ENCODE data around the gene ABAT. TPM values are rescaled to one million over a fixed set of nuclear protein-coding genes. Genes with fewer than 3 reads are reported as not detected.

Gene ABAT
- total RNA-seq, 1 donor, result 3.5 TPM

DNA sequence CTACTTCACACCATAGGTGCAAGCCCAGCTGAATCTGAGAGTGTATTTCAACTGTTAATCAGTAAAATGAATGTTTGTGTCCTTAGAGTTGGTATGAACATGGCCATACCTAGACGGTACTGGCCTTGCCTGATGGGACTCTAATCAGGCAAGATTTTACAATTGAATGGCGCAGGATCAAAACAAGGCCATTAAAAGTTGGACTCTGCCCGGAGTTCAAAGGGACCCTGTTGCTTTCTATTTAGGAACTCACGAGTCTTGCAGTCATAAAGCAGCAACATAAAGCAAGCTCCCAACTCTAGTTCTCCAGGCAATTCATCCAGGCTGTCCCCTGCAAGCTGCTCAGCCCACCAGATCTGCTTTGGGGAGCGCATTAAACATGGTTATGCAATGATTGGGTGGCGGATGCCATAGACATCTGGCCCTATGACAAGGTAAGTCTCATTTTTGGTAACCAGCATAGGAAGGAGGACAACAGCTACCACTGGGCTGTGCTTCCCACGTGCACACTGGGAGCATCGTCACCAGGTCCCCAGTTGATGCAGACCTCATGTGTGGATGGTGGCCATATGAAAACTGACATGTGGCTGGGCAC is 114.3 kb downstream of the ABAT start:
- no peak for DNase-seq (ENCODE audit: low read depth)
- no peak overlapping the region for H3K4me3 ChIP-seq (ENCODE audit: low read depth, low read length)
- TF ChIP-seq, protein P1, sequence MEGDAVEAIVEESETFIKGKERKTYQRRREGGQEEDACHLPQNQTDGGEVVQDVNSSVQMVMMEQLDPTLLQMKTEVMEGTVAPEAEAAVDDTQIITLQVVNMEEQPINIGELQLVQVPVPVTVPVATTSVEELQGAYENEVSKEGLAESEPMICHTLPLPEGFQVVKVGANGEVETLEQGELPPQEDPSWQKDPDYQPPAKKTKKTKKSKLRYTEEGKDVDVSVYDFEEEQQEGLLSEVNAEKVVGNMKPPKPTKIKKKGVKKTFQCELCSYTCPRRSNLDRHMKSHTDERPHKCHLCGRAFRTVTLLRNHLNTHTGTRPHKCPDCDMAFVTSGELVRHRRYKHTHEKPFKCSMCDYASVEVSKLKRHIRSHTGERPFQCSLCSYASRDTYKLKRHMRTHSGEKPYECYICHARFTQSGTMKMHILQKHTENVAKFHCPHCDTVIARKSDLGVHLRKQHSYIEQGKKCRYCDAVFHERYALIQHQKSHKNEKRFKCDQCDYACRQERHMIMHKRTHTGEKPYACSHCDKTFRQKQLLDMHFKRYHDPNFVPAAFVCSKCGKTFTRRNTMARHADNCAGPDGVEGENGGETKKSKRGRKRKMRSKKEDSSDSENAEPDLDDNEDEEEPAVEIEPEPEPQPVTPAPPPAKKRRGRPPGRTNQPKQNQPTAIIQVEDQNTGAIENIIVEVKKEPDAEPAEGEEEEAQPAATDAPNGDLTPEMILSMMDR (IDR thresholded peaks at IDR 0.05; ENCODE audit: insufficient read depth, low read depth, low read length), result no peak

DNA sequence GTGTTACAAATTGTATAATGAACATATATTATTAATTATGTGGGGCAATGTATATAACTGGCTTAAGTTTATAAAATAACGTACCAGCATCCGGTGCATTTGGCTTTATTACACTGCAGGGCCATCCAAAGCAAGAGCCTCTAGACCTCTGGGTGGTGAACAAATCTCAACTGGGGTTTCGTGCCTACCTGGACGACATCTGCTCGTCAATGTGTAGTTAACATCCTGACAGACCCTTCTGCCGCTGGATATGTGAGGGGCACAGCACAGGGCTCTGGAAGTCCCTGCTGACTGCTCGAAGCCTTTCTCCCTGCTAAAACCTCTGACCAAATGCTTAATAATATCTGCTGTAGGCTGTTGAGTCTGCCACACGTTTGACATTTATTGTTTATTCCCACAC is 120.7 kb downstream of the ABAT start:
- TF ChIP-seq, protein P1 (IDR thresholded peaks at IDR 0.05; ENCODE audit: insufficient read depth, low read depth, low read length), result no peak
- no peak for DNase-seq (ENCODE audit: low read depth)
- H3K4me3 ChIP-seq (ENCODE audit: low read depth, low read length), result no peak overlapping the region

DNA sequence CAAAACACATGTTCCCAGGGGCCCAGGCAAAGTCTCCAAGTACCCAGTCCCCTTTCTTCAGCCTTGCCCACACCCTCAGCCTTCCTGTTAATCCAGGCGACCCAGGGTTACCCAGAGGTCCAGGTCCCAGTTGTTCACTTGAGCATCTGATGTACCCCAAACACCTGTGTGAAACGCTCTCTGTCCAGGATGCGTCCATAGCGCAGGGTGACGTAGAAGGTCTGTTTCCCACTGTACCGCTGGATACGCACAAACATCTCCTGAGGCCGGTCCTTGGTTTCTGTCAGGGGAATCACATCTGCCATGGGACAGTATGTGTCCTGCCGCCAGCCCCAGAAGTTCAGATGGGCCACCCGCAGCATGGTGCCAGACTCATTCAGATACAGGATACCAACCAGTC is 121.4 kb downstream of the ABAT start:
- TF ChIP-seq, protein P1 (IDR thresholded peaks at IDR 0.05; ENCODE audit: insufficient read depth, low read depth, low read length), result no peak
- H3K4me3 ChIP-seq (ENCODE audit: low read depth, low read length), result no peak overlapping the region
- DNase-seq (ENCODE audit: low read depth), result no peak

DNA sequence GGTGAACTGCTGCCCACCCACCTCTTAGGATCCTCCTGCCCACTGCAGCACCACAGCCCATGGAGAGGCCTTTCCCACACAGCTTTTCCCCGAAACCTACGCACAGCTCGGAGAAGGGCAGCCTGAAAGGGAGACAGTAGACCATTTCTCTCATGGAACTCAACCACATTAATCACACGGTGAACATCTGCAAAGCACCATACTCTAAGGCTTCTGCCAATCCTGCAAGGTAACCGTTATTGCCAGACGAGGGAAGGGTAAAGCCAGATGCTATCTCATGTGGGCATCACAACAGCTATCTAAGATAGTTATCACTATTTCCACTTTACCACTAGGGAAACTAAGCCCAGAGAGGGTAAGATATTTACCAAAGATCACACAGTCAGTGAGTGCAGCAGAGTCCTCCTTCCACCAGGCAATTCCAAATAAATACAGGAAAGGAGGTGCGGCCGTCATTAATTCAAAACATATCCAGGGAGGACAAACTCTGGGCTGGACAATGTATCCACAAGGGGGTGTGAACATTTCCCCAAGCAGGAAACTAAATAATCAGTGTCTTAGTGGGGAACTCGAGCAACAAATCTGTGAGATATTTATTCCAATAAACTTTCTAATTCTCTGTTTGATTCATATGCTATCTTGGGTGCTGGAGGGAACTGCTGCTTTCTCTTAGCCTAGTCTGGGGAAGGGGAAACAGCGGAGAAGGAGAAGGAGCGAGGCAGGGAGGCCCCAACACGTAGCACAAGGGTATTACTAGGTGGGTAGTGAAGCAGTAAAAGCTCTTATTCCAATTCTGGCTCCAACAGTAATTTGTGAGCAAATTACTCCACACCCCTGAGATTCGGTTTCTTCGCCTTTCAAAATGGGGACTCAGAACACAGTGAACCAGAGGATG is 122.3 kb downstream of the ABAT start:
- peak overlapping the region; percentile 99 for H3K4me3 ChIP-seq (ENCODE audit: low read depth, low read length)
- no peak for DNase-seq (ENCODE audit: low read depth)
- TF ChIP-seq, protein P1 (IDR thresholded peaks at IDR 0.05; ENCODE audit: insufficient read depth, low read depth, low read length), result no peak

DNA sequence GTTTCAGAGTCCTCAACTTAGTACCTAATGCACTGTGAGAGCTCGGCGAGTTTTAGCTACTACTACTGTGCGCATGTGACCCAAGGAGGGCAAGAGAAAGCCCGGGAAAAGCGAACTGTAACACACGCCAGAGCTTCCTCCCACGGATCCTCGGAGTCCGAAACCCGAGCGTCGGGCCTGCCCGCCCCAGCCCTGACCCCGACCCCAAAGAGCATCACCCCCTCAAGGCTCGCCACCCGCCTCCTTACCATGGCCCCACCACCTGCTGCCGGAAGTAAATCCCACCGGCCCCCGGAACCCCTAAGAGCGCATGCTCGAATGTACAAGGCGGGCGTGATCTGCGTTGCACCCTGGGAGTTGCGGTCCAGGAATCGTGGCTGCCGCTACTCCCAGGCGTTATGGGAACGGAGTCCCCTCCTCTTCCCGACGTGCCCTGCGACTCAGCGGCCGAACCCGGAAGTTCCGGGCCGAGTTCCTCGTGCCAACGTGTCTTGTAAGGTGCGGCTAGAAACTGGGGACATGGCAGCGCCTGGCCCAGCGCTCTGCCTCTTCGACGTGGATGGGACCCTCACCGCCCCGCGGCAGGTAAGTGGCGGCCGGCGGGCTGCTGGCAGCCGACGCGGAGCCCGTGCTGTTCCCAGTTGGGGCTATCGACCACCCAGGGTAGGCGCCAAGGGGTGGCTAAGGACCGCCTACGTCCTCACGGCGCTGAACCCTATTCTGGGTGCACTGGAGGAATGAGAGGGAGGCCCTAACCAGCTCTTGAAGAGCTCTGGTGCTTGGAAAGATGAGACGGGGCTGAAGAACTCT is 123.2 kb downstream of the ABAT start, which contains the start of the genes PMM2 and TMEM186:
Gene PMM2, plus strand, starts transcription at position 476 of the 810 bp plus-strand sequence. Its CDS starts 44 bp downstream, at position 520.
Gene TMEM186, minus strand, starts transcription at position 276 of the 810 bp plus-strand sequence. Its CDS starts 25 bp downstream, at position 251.
- H3K4me3 ChIP-seq (ENCODE audit: low read depth, low read length), result peak within 1 kb of the TSS; percentile 99
- peak; percentile 96 for DNase-seq (ENCODE audit: low read depth)
- TF ChIP-seq, protein P1 (IDR thresholded peaks at IDR 0.05; ENCODE audit: insufficient read depth, low read depth, low read length), result no peak

DNA sequence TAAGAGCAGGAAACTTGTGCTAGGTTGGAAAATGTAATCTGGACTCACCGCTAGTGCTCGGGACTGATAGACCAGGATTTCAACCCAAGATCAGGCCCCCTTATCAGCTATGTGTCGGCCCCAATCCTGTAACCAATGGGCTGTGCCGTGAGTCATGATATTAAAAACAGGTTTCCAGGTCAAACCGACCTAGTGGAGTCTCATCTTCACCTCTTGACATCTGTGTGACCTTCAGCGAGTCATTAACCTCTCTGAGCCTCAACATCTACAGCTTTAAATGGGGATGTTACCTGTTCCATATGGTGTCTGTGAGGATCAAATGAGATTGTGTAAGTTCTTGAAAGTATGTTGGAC is 123.7 kb downstream of the ABAT start:
- DNase-seq (ENCODE audit: low read depth), result no peak

More for the DNA sequence above, 123.7 kb downstream of the ABAT start:
- H3K4me3 ChIP-seq (ENCODE audit: low read depth, low read length), result peak overlapping the region; percentile 99
- TF ChIP-seq, protein P1 (IDR thresholded peaks at IDR 0.05; ENCODE audit: insufficient read depth, low read depth, low read length), result no peak

All from fibroblast of villous mesenchyme (primary cell).